ENCODE data around the gene DIAPH2. TPM values are rescaled to one million over a fixed set of nuclear protein-coding genes. Genes with fewer than 3 reads are reported as not detected.

DIAPH2 gene
- total and polyA plus RNA-seq, 2 experiments from 2014 or later, result 16.2 to 56.6 TPM

- Mint-ChIP-seq H3K9me3 (no peaks in the 10 kb centered on the region; the same call in 2 of the 3 replicates), H3K27ac (0 out of 2 replicates have a peak overlapping the region, but pooled peaks have one; percentile 23)
- H3K9me2 ChIP-seq (ENCODE audit: insufficient read depth), result no peaks in the 10 kb centered on the region
Observed at GRCh38 chrX:97429101-97429500, 744.5 kb downstream of the DIAPH2 start.

More at GRCh38 chrX:97429101-97429500, 744.5 kb downstream of the DIAPH2 start:
- TF ChIP-seq STAT1 (IDR thresholded peaks at IDR 0.05; ENCODE audit: unreplicated experiment) (no peak), POLR2AphosphoS5 (IDR thresholded peaks at IDR 0.05; ENCODE audit: low read depth) (no peak), NANOG (IDR thresholded peaks at IDR 0.05; ENCODE audit: borderline replicate concordance) (no peak), ZNF114 (CRISPR knock-in tag; IDR thresholded peaks at IDR 0.05) (no peak), ETS1 (IDR thresholded peaks at IDR 0.05) (no peak), EZH2phosphoT487 (IDR thresholded peaks at IDR 0.05; ENCODE audit: unreplicated experiment) (no peak), CREB1 (CRISPR knock-in tag; IDR thresholded peaks at IDR 0.05; ENCODE audit: low read depth) (no peak), ZNF462 (CRISPR knock-in tag; IDR thresholded peaks at IDR 0.05) (no peak), JUNB (IDR thresholded peaks at IDR 0.05; ENCODE audit: unreplicated experiment) (no peak), REST (IDR thresholded peaks at IDR 0.05; ENCODE audit: unreplicated experiment) (no peak), EZH2 (IDR thresholded peaks at IDR 0.05; ENCODE audit: low read depth, unreplicated experiment) (no peak), CTCF (conservative IDR thresholded peaks at IDR 0.05; ENCODE audit: low read depth in 2 of 2) (no peak), ZNF331 (CRISPR knock-in tag; IDR thresholded peaks at IDR 0.05; ENCODE audit: low read depth) (no peak)
- Histone ChIP-seq H4K20me1 (replicated peaks; ENCODE audit: insufficient read depth) (no peaks in the 10 kb centered on the region), H3K4me3 (no peak overlapping the region), H3K27ac (ENCODE audit: low read depth) (no peak overlapping the region), H3K79me2 (replicated peaks; ENCODE audit: insufficient read depth) (no peaks in the 10 kb centered on the region), H2AFZ (no peak overlapping the region), H3K36me3 (ENCODE audit: insufficient read depth) (peaks cover 5% of the 10 kb centered on the region; the same call in 1 of the 2 replicates), H3K27me3 (ENCODE audit: insufficient read depth) (no peaks in the 10 kb centered on the region), H3F3A (replicated peaks; ENCODE audit: low read depth) (no peaks in the 10 kb centered on the region), H3K4me1 (ENCODE audit: insufficient read depth) (no peaks in the 10 kb centered on the region), H3K4me2 (no peak overlapping the region)
- DNase-seq (ENCODE audit: low spot score) (no peak), ATAC-seq (no peak)
- Mint-ChIP-seq H3K36me3 (ENCODE audit: low read depth) (peaks cover 36% of the 10 kb centered on the region), H3K4me3 (no peak overlapping the region), H3K4me1 (no peaks in the 10 kb centered on the region), H3K27me3 (ENCODE audit: insufficient read depth, low read depth, poor library complexity) (no peaks in the 10 kb centered on the region)

Data from GM23338 (cell line).